ENCODE measurements around the gene TRAPPC11.

The TRAPPC11 gene

GRCh38 chr4:183738961-183739360 lies 79.9 kb downstream of the TRAPPC11 start:
- TF ChIP-seq, protein P1, sequence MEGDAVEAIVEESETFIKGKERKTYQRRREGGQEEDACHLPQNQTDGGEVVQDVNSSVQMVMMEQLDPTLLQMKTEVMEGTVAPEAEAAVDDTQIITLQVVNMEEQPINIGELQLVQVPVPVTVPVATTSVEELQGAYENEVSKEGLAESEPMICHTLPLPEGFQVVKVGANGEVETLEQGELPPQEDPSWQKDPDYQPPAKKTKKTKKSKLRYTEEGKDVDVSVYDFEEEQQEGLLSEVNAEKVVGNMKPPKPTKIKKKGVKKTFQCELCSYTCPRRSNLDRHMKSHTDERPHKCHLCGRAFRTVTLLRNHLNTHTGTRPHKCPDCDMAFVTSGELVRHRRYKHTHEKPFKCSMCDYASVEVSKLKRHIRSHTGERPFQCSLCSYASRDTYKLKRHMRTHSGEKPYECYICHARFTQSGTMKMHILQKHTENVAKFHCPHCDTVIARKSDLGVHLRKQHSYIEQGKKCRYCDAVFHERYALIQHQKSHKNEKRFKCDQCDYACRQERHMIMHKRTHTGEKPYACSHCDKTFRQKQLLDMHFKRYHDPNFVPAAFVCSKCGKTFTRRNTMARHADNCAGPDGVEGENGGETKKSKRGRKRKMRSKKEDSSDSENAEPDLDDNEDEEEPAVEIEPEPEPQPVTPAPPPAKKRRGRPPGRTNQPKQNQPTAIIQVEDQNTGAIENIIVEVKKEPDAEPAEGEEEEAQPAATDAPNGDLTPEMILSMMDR (IDR thresholded peaks at IDR 0.05; ENCODE audit: insufficient read depth, low read length, missing control alignments), result no peak
- ChIA-PET POLR2A (no interaction called here), CTCF (no interaction called here)
- no peak overlapping the region for H3K4me3 ChIP-seq (ENCODE audit: low read depth, low read length)
- DNase-seq (ENCODE audit: low read depth, low spot score), result no peak

DNA sequence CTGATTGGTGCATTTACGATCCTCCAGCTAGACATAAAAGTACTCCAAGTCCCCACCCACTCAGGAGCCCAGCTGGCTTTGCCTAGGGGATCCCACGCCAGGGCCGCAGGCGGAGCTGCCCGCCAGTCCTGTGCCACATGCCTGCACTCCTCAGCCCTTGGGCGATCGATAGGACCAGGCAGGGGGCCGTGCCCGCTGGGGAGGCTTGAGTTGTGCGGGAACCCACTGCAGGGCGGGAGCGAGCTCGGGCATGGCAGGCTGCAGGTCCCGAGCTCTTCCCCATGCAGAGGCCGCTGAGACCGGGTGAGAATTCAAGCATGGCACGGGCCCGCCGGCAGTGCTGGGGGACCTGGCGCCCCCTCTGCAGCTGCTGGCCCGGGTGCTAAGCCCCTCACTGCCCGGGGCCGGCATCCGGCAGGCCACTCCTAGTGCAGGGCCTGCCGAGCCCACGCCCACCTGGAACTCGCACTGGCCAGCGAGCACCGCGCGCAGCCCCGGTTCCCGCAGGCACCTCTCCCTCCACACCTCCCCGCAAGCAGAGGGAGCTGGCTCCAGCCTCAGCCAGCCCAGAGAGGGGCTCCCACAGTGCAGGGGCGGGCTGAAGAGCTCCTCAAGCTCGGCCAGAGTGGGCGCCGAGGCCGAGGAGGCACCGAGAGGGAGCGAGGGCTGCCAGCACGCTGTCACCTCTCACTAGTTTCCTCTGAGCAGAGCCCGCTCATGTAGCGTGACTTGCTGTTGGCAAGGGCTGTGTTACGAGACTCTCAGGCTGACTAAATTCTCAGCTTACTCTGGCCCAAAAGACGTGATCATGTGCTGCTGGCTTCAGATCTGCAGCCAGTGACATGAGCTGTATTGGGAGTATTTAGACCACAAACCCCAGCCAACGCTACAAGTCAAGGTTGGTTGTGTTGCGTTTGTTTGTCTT lies 87.5 kb downstream of the TRAPPC11 start:
- ChIA-PET CTCF (no interaction called here), POLR2A (no interaction called here)
- DNase-seq (ENCODE audit: low read depth, low spot score), result no peak
- TF ChIP-seq, protein P1 (IDR thresholded peaks at IDR 0.05; ENCODE audit: insufficient read depth, low read length, missing control alignments), result no peak
- H3K4me3 ChIP-seq (ENCODE audit: low read depth, low read length), result no peak overlapping the region

- CTCF ChIA-PET, result no interaction called here
- DNase-seq (ENCODE audit: low read depth, low spot score), result no peak
- H3K4me3 ChIP-seq (ENCODE audit: low read depth, low read length), result no peak overlapping the region
- POLR2A ChIA-PET, result no interaction called here
- TF ChIP-seq, protein P1 (IDR thresholded peaks at IDR 0.05; ENCODE audit: insufficient read depth, low read length, missing control alignments), result no peak
Observed at GRCh38 chr4:183747380-183747779, 88.3 kb downstream of the TRAPPC11 start.

DNA sequence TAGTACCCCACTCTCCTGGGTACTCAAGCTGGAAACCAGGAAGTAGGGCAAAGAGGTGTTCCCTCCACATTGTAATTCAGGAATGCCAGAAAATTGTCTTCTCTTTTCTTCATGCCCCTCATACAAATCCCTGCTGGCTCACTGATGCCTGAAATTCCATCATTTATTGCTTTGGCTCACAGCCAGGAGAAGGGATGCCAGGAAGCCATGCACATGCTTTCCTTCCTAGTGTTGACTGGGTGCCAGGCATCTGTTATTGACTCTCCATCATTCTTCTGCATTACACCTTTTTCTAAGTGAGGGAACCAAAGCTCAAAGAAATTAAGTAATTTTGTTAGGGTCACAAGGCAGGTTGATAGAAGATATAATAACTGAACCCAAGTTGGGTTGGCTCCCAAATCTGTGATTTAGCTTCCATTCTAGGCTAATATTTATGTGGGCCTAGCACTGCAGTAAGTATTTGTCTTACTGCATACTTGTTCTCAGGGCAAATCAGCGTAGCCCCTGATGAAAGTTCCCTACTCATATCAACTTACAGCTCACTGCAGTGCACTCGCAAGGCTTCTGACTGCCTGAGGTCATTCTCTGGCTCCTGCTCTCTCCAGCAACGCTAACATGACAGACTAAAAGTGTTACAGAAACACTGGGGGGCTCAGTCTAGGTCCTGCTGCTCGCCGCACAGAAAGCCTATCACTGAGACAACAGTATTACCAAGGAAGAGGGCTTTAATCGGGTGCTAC lies 89.0 kb downstream of the TRAPPC11 start:
- DNase-seq (ENCODE audit: low read depth, low spot score), result no peak
- ChIA-PET POLR2A (no interaction called here), CTCF (no interaction called here)
- TF ChIP-seq, protein P1 (IDR thresholded peaks at IDR 0.05; ENCODE audit: insufficient read depth, low read length, missing control alignments), result no peak
- H3K4me3 ChIP-seq (ENCODE audit: low read depth, low read length), result no peak overlapping the region

GRCh38 chr4:183751106-183751505 lies 92.0 kb downstream of the TRAPPC11 start:
- POLR2A ChIA-PET, result no interaction called here
- TF ChIP-seq, protein P1 (IDR thresholded peaks at IDR 0.05; ENCODE audit: insufficient read depth, low read length, missing control alignments), result no peak
- DNase-seq (ENCODE audit: low read depth, low spot score), result no peak
- CTCF ChIA-PET, result no interaction called here
- H3K4me3 ChIP-seq (ENCODE audit: low read depth, low read length), result no peak overlapping the region

DNA sequence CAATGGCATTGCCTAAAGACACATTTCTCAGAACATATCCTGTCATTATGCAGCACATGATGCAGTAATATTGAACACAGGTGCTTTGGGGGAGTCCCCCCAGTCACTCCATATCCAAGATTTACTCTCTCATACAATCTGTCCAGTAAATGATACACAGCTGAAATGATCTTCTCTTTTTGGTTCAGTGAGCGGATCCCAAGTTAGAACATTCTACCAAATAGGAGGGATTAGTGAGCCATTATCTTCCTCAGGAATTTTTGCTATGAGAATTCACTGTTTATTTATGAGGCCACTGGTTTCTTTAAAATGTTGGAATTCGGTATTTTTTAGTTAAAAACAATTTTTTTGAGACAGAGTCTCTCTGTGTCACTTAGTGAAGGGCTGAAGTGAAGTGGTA lies 96.5 kb downstream of the TRAPPC11 start:
- DNase-seq (ENCODE audit: low read depth, low spot score), result no peak
- POLR2A ChIA-PET, result no interaction called here
- CTCF ChIA-PET, result no interaction called here

More for the DNA sequence above, 96.5 kb downstream of the TRAPPC11 start:
- no peak overlapping the region for H3K4me3 ChIP-seq (ENCODE audit: low read depth, low read length)
- TF ChIP-seq, protein P1 (IDR thresholded peaks at IDR 0.05; ENCODE audit: insufficient read depth, low read length, missing control alignments), result no peak
